GM10847 (cell line): ENCODE measurements around the gene PCDHGB3.
"Not testable (repeated sequence)": the region's sequence is repeated elsewhere in the genome, so short reads cannot be mapped to it uniquely, and the experiment has no call there.

Source experiments
- POLR2A ChIP-seq: IDR thresholded peaks from 2 replicates; pipeline ENCODE4 v1.6.1; 2011; ENCODE audit not compliant: insufficient read length; ENCODE audit errors: extremely low read depth

PCDHGB3 gene

DNA sequence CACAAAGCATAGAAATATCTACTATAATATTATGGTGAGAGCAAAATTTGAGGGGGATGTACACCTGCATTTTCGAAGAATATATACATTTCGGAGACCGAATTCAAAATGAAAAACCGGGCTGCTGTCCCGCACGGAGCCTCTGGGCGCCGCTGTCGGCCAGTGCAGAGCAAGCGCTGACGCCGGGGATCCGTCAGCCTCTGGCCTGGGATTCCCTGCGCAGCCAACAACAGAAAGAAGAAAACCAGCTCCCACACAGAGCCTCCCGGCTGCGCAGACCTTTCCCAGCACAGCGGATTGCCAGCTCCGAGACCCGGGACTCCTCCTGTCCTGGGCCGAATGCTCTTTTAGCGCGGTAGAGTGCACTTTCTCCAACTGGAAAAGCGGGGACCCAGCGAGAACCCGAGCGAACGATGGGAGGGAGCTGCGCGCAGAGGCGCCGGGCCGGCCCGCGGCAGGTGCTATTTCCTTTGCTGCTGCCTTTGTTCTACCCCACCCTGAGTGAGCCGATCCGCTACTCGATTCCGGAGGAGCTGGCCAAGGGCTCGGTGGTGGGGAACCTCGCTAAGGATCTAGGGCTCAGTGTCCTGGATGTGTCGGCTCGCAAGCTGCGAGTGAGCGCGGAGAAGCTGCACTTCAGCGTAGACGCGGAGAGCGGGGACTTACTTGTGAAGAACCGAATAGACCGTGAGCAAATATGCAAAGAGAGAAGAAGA lies 37.9 kb downstream of the PCDHGB3 start, which contains the start of gene PCDHGB6:
PCDHGB6 (plus strand) TSS at position 232 of the 716 bp plus-strand sequence; CDS start at position 414, 182 bp downstream.
- TF ChIP-seq POLR2A = not testable (repeated sequence)

DNA sequence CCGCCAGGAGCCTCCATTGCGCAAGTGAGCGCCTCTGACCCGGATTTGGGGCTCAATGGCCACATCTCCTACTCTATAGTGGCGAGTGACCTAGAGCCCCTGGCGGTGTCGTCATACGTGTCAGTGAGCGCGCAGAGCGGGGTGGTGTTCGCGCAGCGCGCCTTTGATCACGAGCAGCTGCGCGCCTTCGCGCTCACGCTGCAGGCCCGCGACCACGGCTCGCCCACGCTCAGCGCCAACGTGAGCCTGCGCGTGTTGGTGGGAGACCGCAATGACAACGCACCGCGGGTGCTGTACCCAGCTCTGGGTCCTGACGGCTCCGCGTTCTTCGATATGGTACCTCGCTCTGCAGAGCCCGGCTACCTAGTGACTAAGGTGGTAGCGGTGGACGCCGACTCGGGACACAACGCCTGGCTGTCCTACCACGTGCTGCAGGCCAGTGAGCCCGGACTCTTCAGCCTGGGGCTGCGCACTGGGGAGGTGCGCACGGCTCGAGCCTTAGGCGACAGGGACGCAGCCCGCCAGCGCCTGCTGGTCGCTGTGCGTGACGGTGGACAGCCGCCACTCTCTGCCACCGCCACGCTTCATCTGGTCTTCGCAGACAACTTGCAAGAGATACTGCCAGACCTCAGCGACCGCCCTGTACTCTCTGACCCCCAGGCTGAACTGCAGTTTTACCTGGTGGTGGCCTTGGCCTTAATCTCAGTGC lies 39.7 kb downstream of the PCDHGB3 start:
- TF ChIP-seq POLR2A = no peak

DNA sequence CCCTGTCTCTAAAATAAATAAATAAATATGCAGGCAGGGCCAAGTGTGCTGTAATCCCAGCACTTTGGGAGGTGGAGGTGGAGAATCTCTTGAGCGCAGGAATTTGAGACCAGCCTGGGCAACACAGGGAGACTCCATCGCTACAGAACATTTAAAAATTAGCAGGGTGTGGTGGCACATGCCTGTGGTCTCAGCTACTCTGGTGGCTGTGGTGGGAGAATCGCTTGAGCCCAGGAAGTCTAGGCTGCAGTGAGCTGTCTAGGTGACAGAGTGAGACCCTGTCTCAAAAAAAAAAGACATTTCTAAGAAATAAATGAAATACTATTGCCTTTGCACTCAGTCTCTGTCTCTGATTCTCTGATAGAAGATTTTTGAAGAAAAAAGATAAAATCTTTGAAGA lies 41.5 kb downstream of the PCDHGB3 start:
- TF ChIP-seq POLR2A = no peak

DNA sequence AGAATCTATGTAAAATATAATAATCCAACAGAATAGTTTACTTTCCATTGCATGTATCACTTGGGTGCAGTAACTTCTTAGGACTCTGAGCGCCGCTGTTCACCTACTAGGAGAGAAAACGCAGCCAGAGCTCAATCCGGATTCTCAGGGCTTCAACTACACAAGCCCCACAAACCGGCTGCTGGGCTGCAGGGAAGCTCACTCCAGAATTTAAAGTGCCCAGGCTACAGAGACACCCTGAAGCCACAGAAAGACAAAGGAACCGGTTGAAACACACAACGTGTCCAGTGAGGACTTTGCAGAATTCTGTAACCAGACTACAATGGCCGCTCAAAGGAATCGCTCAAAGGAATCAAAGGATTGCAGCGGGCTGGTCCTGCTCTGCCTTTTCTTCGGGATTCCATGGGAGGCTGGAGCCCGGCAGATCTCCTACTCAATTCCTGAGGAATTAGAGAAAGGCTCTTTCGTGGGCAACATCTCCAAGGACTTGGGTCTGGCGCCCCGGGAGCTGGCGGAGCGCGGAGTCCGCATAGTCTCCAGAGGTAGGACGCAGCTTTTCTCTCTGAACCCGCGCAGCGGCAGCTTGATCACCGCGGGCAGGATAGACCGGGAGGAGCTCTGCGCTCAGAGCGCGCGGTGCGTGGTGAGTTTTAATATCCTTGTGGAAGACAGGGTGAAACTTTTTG lies 43.0 kb downstream of the PCDHGB3 start, which contains the start of gene PCDHGA10:
PCDHGA10 (plus strand) TSS at position 134 of the 686 bp plus-strand sequence; CDS start at position 323, 189 bp downstream.
- TF ChIP-seq POLR2A = no peak

DNA sequence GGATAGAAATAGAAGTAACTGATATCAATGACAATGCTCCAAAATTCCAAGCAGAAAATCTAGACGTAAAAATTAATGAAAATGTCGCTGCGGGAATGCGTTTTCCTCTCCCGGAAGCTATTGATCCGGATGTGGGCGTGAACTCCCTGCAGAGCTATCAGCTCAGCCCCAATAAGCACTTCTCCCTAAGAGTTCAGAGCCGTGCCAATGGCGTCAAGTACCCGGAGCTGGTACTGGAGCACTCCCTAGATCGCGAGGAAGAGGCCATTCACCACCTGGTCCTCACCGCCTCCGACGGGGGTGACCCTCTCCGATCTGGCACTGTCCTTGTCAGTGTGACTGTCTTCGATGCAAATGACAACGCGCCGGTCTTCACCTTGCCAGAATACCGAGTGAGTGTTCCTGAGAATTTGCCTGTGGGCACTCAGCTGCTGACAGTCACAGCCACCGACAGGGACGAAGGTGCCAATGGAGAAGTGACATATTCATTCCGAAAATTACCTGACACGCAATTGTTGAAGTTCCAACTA lies 43.6 kb downstream of the PCDHGB3 start:
- TF ChIP-seq POLR2A = no peak

DNA sequence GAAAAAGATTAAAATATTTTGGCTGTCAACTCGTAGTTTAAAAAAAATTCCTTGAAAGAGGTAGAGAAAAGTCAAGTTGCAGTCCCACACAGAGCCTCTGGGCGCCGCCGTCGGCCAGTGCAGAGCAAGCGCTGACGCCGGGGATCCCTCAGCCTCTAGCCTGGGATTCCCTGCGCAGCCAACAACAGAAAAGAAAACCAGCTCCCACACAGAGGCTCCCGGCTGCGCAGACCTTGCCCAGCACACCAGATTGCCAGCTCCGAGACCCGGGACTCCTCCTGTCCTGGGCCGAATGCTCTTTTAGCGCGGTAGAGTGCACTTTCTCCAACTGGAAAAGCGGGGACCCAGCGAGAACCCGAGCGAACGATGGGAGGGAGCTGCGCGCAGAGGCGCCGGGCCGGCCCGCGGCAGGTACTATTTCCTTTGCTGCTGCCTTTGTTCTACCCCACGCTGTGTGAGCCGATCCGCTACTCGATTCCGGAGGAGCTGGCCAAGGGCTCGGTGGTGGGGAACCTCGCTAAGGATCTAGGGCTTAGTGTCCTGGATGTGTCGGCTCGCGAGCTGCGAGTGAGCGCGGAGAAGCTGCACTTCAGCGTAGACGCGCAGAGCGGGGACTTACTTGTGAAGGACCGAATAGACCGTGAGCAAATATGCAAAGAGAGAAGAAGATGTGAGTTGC lies 47.6 kb downstream of the PCDHGB3 start, which contains the start of gene PCDHGB7:
PCDHGB7 (plus strand) TSS at position 184 of the 679 bp plus-strand sequence; CDS start at position 367, 183 bp downstream.
- TF ChIP-seq POLR2A = not testable (repeated sequence)

DNA sequence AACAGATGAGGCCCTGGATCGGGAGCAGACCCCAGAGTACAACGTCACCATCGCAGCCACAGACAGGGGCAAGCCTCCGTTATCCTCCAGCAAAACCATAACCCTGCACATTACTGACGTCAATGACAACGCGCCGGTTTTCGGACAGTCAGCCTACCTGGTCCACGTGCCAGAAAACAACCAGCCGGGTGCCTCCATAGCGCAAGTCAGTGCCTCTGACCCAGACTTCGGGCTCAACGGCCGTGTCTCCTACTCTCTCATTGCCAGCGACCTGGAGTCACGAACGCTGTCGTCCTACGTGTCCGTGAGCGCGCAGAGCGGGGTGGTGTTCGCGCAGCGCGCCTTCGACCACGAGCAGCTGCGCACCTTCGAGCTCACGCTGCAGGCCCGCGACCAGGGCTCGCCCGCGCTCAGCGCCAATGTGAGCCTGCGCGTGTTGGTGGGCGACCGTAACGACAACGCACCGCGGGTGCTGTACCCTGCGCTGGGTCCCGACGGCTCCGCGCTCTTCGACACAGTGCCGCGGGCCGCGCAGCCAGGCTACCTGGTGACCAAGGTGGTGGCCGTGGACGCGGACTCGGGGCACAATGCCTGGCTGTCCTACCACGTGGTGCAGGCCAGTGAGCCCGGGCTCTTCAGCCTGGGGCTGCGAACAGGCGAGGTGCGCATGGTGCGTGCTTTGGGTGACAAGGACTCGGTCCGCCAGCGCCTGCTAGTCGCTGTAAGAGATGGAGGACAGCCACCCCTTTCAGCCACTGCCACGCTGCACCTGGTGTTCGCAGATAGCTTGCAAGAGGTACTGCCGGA lies 49.2 kb downstream of the PCDHGB3 start:
- TF ChIP-seq POLR2A = no peak

DNA sequence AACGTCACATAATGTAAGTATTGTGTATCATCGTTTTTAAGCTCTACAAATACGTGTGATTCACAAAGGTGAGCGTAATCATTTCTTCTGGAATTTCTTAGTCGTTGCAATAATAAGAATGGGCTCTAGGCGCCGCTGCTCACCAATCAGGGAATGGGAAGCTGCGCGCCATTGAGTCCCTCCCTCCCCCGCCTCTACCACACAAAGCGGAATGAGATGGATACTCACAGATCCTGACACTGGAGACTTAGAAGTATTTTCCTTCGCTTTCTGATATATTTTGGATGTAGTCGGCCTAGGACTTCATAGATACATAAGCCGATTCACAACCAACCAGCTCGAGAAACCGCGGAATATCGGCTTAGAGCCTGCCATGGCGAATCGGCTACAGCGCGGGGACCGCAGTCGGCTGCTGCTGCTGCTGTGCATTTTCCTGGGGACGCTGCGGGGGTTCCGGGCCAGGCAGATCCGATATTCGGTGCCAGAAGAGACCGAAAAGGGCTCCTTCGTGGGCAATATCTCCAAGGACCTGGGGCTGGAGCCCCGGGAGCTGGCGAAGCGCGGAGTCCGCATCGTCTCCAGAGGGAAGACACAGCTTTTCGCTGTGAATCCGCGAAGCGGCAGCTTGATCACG lies 50.9 kb downstream of the PCDHGB3 start, which contains the start of gene PCDHGA11:
PCDHGA11 (plus strand) TSS at position 197 of the 634 bp plus-strand sequence; CDS start at position 374, 177 bp downstream.
- no peak for TF ChIP-seq POLR2A

DNA sequence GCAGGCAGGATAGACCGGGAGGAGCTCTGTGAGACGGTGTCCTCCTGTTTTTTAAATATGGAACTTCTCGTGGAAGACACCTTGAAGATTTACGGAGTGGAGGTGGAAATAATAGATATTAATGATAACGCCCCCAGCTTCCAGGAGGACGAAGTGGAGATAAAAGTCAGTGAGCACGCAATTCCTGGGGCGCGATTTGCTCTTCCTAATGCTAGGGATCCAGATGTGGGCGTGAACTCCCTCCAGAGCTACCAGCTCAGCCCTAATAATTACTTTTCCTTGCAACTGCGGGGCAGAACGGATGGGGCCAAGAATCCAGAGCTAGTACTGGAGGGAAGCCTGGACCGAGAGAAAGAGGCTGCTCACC lies 51.4 kb downstream of the PCDHGB3 start:
- no peak for TF ChIP-seq POLR2A
